HG03175 (cell line): Measurements from ENCODE around the gene USP32.
A peak's percentile ranks its signal among the peaks of the same experiment; 100 is the strongest.
"Not testable (repeated sequence)": the region's sequence is repeated elsewhere in the genome, so short reads cannot be mapped to it uniquely, and the experiment has no call there.

ENCODE experiments used
- ATAC-seq: cut with Tn5 transposase; IDR thresholded peaks from one replicate; pipeline ENCODE4 v1.9.1; 2021; ENCODE audit warnings: mild to moderate bottlenecking, moderate library complexity; ENCODE audit not compliant: unreplicated experiment

USP32 gene

GRCh38 chr17:60345233-60345632, 46.7 kb downstream of the USP32 start:
- no peak for ATAC-seq

GRCh38 chr17:60342492-60342891, 49.4 kb downstream of the USP32 start:
- ATAC-seq = not testable (repeated sequence)

GRCh38 chr17:60335289-60335688, 56.6 kb downstream of the USP32 start:
- no peak for ATAC-seq

GRCh38 chr17:60333628-60334031, 58.3 kb downstream of the USP32 start:
- ATAC-seq = no peak

GRCh38 chr17:60333072-60333471, 58.9 kb downstream of the USP32 start:
- not testable (repeated sequence) for ATAC-seq

GRCh38 chr17:60332574-60332973, 59.4 kb downstream of the USP32 start:
- no peak for ATAC-seq

- ATAC-seq = no peak
These were observed 61.2 kb downstream of the USP32 start for GRCh38 chr17:60330731-60331130.

GRCh38 chr17:60328679-60329078, 63.3 kb downstream of the USP32 start:
- no peak for ATAC-seq

GRCh38 chr17:60327901-60328273, 64.0 kb downstream of the USP32 start:
- ATAC-seq = no peak

- no peak for ATAC-seq
These were observed 64.6 kb downstream of the USP32 start for GRCh38 chr17:60327134-60327900.

GRCh38 chr17:60326702-60327101, 65.2 kb downstream of the USP32 start:
- ATAC-seq = no peak

- ATAC-seq = no peak
These were observed 66.0 kb downstream of the USP32 start for GRCh38 chr17:60325730-60326524.

- ATAC-seq = no peak
These were observed 68.2 kb downstream of the USP32 start for GRCh38 chr17:60323754-60324153.

GRCh38 chr17:60322056-60322387, 69.9 kb downstream of the USP32 start:
- no peak for ATAC-seq

- ATAC-seq = no peak
These were observed 70.4 kb downstream of the USP32 start for GRCh38 chr17:60321336-60322055.

GRCh38 chr17:60318830-60319229, 73.1 kb downstream of the USP32 start:
- no peak for ATAC-seq

GRCh38 chr17:60318326-60318725, 73.6 kb downstream of the USP32 start:
- no peak for ATAC-seq

GRCh38 chr17:60315650-60316049, 76.3 kb downstream of the USP32 start:
- ATAC-seq = no peak

- ATAC-seq = peak; percentile 61
These were observed 77.0 kb downstream of the USP32 start for GRCh38 chr17:60314900-60315299.

GRCh38 chr17:60314423-60314822, 77.5 kb downstream of the USP32 start:
- ATAC-seq = peak; percentile 60

- no peak for ATAC-seq
These were observed 80.0 kb downstream of the USP32 start for GRCh38 chr17:60311936-60312335.

GRCh38 chr17:60311186-60311585, 80.7 kb downstream of the USP32 start:
- no peak for ATAC-seq
